Hematopoietic multipotent progenitor cell treated with erythropoietin and hydrocortisone succinate and interleukin-3 and kit ligand, for 4 days (in vitro differentiated cells): ENCODE measurements around the gene ZNF277.

Source experiments
- DNase-seq: peaks from one replicate; pipeline ENCODE4 v3.0.0-alpha.2; 2015

The ZNF277 gene

GRCh38 chr7:112206238-112206990 is at the start of gene ZNF277, which contains the start of gene DOCK4:
TSS of gene ZNF277 (plus strand) at chr7:112206695. CDS start at chr7:112206717, 22 bp downstream.
TSS of gene DOCK4 (minus strand) at chr7:112206399. CDS start at chr7:112206138, 261 bp downstream.
- peak; percentile 99 for DNase-seq

GRCh38 chr7:112157072-112157471 is 49.4 kb upstream of the ZNF277 start:
- DNase-seq: peak; percentile 80

- DNase-seq: peak; percentile 63
These were observed 47.1 kb upstream of the ZNF277 start for GRCh38 chr7:112159351-112159750.

GRCh38 chr7:112160130-112160770 is 46.2 kb upstream of the ZNF277 start:
- peak; percentile 11 for DNase-seq

- no peak for DNase-seq
These were observed 45.7 kb upstream of the ZNF277 start for GRCh38 chr7:112160771-112161150.

GRCh38 chr7:112161253-112162141 is 45.0 kb upstream of the ZNF277 start:
- no peak for DNase-seq

GRCh38 chr7:112162142-112162766 is 44.2 kb upstream of the ZNF277 start:
- peak; percentile 14 for DNase-seq

GRCh38 chr7:112162784-112163506 is 43.5 kb upstream of the ZNF277 start:
- DNase-seq: no peak

GRCh38 chr7:112167147-112167546 is 39.3 kb upstream of the ZNF277 start:
- no peak for DNase-seq

GRCh38 chr7:112168915-112169314 is 37.6 kb upstream of the ZNF277 start:
- DNase-seq: no peak

GRCh38 chr7:112171673-112172072 is 34.8 kb upstream of the ZNF277 start:
- no peak for DNase-seq

- no peak for DNase-seq
These were observed 33.5 kb upstream of the ZNF277 start for GRCh38 chr7:112172870-112173567.

- no peak for DNase-seq
These were observed 33.0 kb upstream of the ZNF277 start for GRCh38 chr7:112173568-112173905.

- no peak for DNase-seq
These were observed 32.3 kb upstream of the ZNF277 start for GRCh38 chr7:112174192-112174591.

GRCh38 chr7:112176241-112176640 is 30.3 kb upstream of the ZNF277 start:
- no peak for DNase-seq

- no peak for DNase-seq
These were observed 29.6 kb upstream of the ZNF277 start for GRCh38 chr7:112176693-112177415.

- DNase-seq: no peak
These were observed 26.3 kb upstream of the ZNF277 start for GRCh38 chr7:112180223-112180622.

GRCh38 chr7:112182749-112183148 is 23.7 kb upstream of the ZNF277 start:
- DNase-seq: no peak

GRCh38 chr7:112183266-112183665 is 23.2 kb upstream of the ZNF277 start:
- DNase-seq: no peak

- DNase-seq: no peak
These were observed 22.0 kb upstream of the ZNF277 start for GRCh38 chr7:112184455-112184854.
